Stomach (tissue), 4 donors: ENCODE results near the gene VIPR2.

Experiments
- EP300 ChIP-seq: sonication (generic); formaldehyde crosslinking; IDR thresholded peaks from one replicate; pipeline ENCODE4 v1.6.1; 2017; ENCODE audit warnings: antibody characterized with exemption
- POLR2A ChIP-seq, 4 donors: fragments of 450-650 bp; IDR thresholded peaks; one replicate each; pipeline ENCODE4 v1.6.1; 2016; ENCODE audit warnings: antibody characterized with exemption in 4 of 4, control low read depth in 2 of 4, mild to moderate bottlenecking in 1 of 4, moderate library complexity in 1 of 4
- POLR2AphosphoS5 ChIP-seq, 3 donors: sonication (generic); formaldehyde crosslinking; IDR thresholded peaks; one replicate each; pipeline ENCODE4 v1.6.1; 2016; ENCODE audit warnings: antibody characterized with exemption in 3 of 3
- TF ChIP-seq, protein P1 (sequence below), 7 experiments: fragments of 450-650 bp in 4 of 7; fragments of 200-600 bp in 3 of 7; sonication (generic) in 3 of 7; IDR thresholded peaks; one replicate each; pipeline ENCODE4 v1.5.1; 2016 to 2019; ENCODE audit warnings: antibody characterized with exemption in 7 of 7, control low read depth in 2 of 7, mild to moderate bottlenecking in 1 of 7

DNA sequence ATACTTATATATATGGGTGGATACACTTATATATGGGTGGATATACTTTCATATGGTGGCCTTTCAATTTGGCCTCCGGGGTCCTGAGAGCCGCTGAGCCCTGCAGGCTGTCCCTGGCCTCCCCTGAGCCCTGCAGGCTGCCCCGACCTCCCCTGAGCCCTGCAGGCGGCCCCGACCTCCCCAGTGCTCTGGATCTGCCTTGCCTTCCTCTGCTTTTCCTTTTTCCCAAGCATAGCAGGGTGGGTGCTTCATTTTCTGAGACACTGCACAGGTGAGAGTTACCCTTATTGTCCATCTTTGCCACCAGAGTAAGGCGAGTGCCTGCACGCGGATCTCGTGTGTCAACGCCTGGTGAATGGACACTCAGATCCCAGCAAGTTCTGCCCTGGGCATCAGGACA lies 106.6 kb downstream of the VIPR2 start:
- TF ChIP-seq EP300 (no peak), POLR2AphosphoS5 (IDR thresholded peaks at IDR 0.05) (no peak), POLR2A (IDR thresholded peaks at IDR 0.05) (no peak)
- TF ChIP-seq, protein P1, sequence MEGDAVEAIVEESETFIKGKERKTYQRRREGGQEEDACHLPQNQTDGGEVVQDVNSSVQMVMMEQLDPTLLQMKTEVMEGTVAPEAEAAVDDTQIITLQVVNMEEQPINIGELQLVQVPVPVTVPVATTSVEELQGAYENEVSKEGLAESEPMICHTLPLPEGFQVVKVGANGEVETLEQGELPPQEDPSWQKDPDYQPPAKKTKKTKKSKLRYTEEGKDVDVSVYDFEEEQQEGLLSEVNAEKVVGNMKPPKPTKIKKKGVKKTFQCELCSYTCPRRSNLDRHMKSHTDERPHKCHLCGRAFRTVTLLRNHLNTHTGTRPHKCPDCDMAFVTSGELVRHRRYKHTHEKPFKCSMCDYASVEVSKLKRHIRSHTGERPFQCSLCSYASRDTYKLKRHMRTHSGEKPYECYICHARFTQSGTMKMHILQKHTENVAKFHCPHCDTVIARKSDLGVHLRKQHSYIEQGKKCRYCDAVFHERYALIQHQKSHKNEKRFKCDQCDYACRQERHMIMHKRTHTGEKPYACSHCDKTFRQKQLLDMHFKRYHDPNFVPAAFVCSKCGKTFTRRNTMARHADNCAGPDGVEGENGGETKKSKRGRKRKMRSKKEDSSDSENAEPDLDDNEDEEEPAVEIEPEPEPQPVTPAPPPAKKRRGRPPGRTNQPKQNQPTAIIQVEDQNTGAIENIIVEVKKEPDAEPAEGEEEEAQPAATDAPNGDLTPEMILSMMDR (IDR thresholded peaks at IDR 0.05), result no peak
